Neuronal stem cell (in vitro differentiated cells): ENCODE results near the gene ROBO1.

Source experiments
- DNase-seq: peaks from one replicate; pipeline ENCODE4 v3.0.0-alpha.2; 2013; ENCODE audit warnings: low spot score
- H2AFZ ChIP-seq: one replicate; pipeline ENCODE4 v1.6.1; 2013; ENCODE audit warnings: mild to moderate bottlenecking, low read length, inconsistent platforms
- H2AK5ac ChIP-seq: 2 replicates; pipeline ENCODE4 v1.6.1; 2013; ENCODE audit warnings: low read depth, mild to moderate bottlenecking, inconsistent platforms, low read length, moderate library complexity, mixed read lengths
- H2BK120ac ChIP-seq: 2 replicates; pipeline ENCODE4 v1.6.1; 2013; ENCODE audit warnings: low read depth, mild to moderate bottlenecking, inconsistent platforms, low read length, moderate library complexity, mixed read lengths
- H2BK12ac ChIP-seq: one replicate; pipeline ENCODE4 v1.6.1; 2013; ENCODE audit warnings: low read length, inconsistent platforms
- H2BK15ac ChIP-seq: 2 replicates; pipeline ENCODE4 v1.6.1; 2013; ENCODE audit warnings: mild to moderate bottlenecking, low read length, inconsistent platforms, mixed read lengths
- H2BK5ac ChIP-seq: one replicate; pipeline ENCODE4 v1.6.1; 2013; ENCODE audit warnings: inconsistent platforms, mild to moderate bottlenecking, low read length, moderate library complexity
- H3K14ac ChIP-seq: one replicate; pipeline ENCODE4 v1.6.1; 2013; ENCODE audit warnings: low read length, inconsistent platforms
- H3K18ac ChIP-seq: 2 replicates; pipeline ENCODE4 v1.6.1; 2013; ENCODE audit warnings: low read length, inconsistent platforms
- H3K23ac ChIP-seq: 2 replicates; pipeline ENCODE4 v1.6.1; 2013; ENCODE audit warnings: low read depth, mild to moderate bottlenecking, mixed read lengths, low read length, inconsistent platforms; ENCODE audit not compliant: poor library complexity
- H3K27ac ChIP-seq: replicated peaks from 3 replicates; pipeline ENCODE4 v1.5.1; 2013; ENCODE audit warnings: low read length, inconsistent platforms
- H3K27me3 ChIP-seq, 3 experiments: 2 replicates each; pipeline ENCODE4 v1.6.1; 2013; ENCODE audit warnings: low read length in 3 of 3, mild to moderate bottlenecking in 2 of 3, inconsistent platforms in 1 of 3, low read depth in 1 of 3, mixed read lengths in 1 of 3, moderate library complexity in 1 of 3; ENCODE audit not compliant: control insufficient read depth in 3 of 3, insufficient read depth in 3 of 3
- H3K36me3 ChIP-seq, 2 donors: replicated peaks in 1 of 2; 2 replicates each; pipeline ENCODE4 v1.6.1; 2013; ENCODE audit warnings: low read length in 2 of 2; ENCODE audit not compliant: control insufficient read depth in 2 of 2, insufficient read depth in 2 of 2
- H3K4ac ChIP-seq: 2 replicates; pipeline ENCODE4 v1.6.1; 2013; ENCODE audit warnings: inconsistent platforms, mild to moderate bottlenecking, low read length, moderate library complexity
- H3K4me1 ChIP-seq, 2 donors: 1 replicate in 1 of 2; 2 replicates in 1 of 2; pipeline ENCODE4 v1.6.1; 2013; ENCODE audit warnings: low read length in 2 of 2, low read depth in 1 of 2; ENCODE audit not compliant: control insufficient read depth in 2 of 2, insufficient read depth in 1 of 2
- H3K4me2 ChIP-seq: one replicate; pipeline ENCODE4 v1.6.1; 2013; ENCODE audit warnings: mild to moderate bottlenecking, low read length, inconsistent platforms; ENCODE audit not compliant: insufficient read depth, poor library complexity, severe bottlenecking
- H3K4me3 ChIP-seq, 2 donors: 2 replicates each; pipeline ENCODE4 v1.5.1; 2013; ENCODE audit warnings: low read length in 2 of 2, mild to moderate bottlenecking in 2 of 2, inconsistent platforms in 1 of 2, moderate library complexity in 1 of 2
- H3K79me1 ChIP-seq: one replicate; pipeline ENCODE4 v1.6.1; 2013; ENCODE audit warnings: low read depth, mild to moderate bottlenecking, inconsistent platforms, low read length, moderate library complexity
- H3K9ac ChIP-seq: one replicate; pipeline ENCODE4 v1.6.1; 2013; ENCODE audit warnings: mild to moderate bottlenecking, low read depth, low read length, inconsistent platforms; ENCODE audit not compliant: poor library complexity
- H3K9me3 ChIP-seq, 2 donors: replicated peaks in 1 of 2; 2 replicates each; pipeline versions ENCODE3 to v1.6.1; 2013; ENCODE audit warnings: low read length in 2 of 2, mild to moderate bottlenecking in 2 of 2, inconsistent platforms in 1 of 2, low read depth in 1 of 2, mixed read lengths in 1 of 2, moderate library complexity in 1 of 2; ENCODE audit not compliant: control insufficient read depth in 2 of 2, insufficient read depth in 1 of 2
- H4K8ac ChIP-seq: one replicate; pipeline ENCODE4 v1.6.1; 2013; ENCODE audit warnings: low read depth, mild to moderate bottlenecking, inconsistent platforms, low read length, moderate library complexity
- H4K91ac ChIP-seq: one replicate; pipeline ENCODE4 v1.6.1; 2013; ENCODE audit warnings: low read length, low read depth, mild to moderate bottlenecking, inconsistent platforms; ENCODE audit not compliant: poor library complexity
- WGBS, 2 donors: extraction: QIAGEN DNeasy Blood & Tissue Kit; methylation state at CpG; one replicate each; pipeline ENCODE4 v1.1.7; 2013; ENCODE audit warnings: missing lambda C conversion rate in 2 of 2, mixed read lengths in 1 of 2; ENCODE audit not compliant: insufficient read length in 2 of 2, insufficient replicate concordance in 1 of 2; ENCODE audit errors: extremely low coverage in 2 of 2; 5-methylcytosine and 5-hydroxymethylcytosine counted together

The ROBO1 gene

DNA sequence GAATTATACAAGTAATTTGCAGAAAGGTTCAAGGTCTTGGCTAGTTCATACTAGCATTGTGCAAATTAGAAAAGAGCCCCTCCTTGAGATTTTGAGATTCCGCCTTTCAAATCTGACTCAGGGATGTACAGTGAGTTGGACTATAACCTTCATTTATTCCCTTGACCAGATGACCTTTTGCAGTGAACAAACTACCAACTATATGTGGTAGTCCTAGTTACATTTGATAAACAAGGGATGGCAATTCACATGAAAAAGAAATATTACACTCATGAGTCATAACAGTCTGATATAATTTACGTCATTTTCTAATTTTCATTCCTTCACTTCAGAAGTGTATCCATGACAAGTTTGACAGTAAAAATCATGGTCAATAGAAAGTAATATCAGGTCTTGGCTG, 860.4 kb downstream of the ROBO1 start:
- H4K8ac ChIP-seq = no peak overlapping the region
- no peak overlapping the region for H3K23ac ChIP-seq
- no peaks in the 10 kb centered on the region for H3K9me3 ChIP-seq
- no peak overlapping the region for H3K9ac ChIP-seq
- DNase-seq = no peak
- no peak overlapping the region for H2AK5ac ChIP-seq
- no peak overlapping the region for H3K4me2 ChIP-seq
- H2BK15ac ChIP-seq = no peak overlapping the region
- WGBS, 2 donors = no CpG with 5 or more reads among the region's 2 CpGs
- no peak overlapping the region for H4K91ac ChIP-seq
- H2BK120ac ChIP-seq = no peak overlapping the region
- no peak overlapping the region for H3K27ac ChIP-seq
- H3K14ac ChIP-seq = no peak overlapping the region
- H3K27me3 ChIP-seq = no peaks in the 10 kb centered on the region
- H3K36me3 ChIP-seq = no peaks in the 10 kb centered on the region
- no peak overlapping the region for H2BK12ac ChIP-seq
- no peak overlapping the region for H3K18ac ChIP-seq
- H3K79me1 ChIP-seq = no peaks in the 10 kb centered on the region
- H3K4me1 ChIP-seq = peaks cover 0 to 2% of the 10 kb centered on the region in 2 donors
- H2AFZ ChIP-seq = no peak overlapping the region
- H2BK5ac ChIP-seq = no peak overlapping the region
- H3K4me3 ChIP-seq = no peak overlapping the region
- H3K4ac ChIP-seq = no peak overlapping the region

DNA sequence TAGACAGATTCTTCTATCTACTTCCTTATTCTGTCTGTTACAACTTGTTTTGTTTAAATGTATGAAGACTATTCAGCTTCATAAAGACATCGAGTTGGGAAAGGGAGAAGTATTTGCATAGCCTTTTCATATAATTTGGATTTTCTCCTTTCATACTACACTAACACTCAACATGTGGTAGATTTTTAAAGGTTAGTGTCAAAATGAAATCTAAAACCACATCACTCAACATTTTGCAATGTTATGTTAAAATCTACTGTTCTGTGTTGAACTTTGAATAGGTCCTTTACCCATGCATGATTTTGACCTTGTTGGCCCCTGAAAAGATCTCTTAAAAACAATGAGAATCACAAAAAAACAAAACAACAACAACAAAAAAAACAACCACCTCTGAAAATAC, 860.9 kb downstream of the ROBO1 start:
- H3K18ac ChIP-seq = no peak overlapping the region
- H2BK12ac ChIP-seq = no peak overlapping the region
- no peak overlapping the region for H2BK120ac ChIP-seq
- no peak overlapping the region for H3K4me2 ChIP-seq
- no peak overlapping the region for H3K23ac ChIP-seq
- no peak overlapping the region for H3K9ac ChIP-seq
- no peak overlapping the region for H4K8ac ChIP-seq
- no CpG with 5 or more reads among the region's 1 CpG for WGBS, 2 donors
- H3K9me3 ChIP-seq = no peaks in the 10 kb centered on the region
- H3K4me3 ChIP-seq = no peak overlapping the region
- no peaks in the 10 kb centered on the region for H3K36me3 ChIP-seq
- H3K79me1 ChIP-seq = no peaks in the 10 kb centered on the region
- no peaks in the 10 kb centered on the region for H3K27me3 ChIP-seq
- H3K14ac ChIP-seq = no peak overlapping the region
- H3K4ac ChIP-seq = no peak overlapping the region
- H2BK15ac ChIP-seq = no peak overlapping the region
- H3K4me1 ChIP-seq = peaks cover 0 to 2% of the 10 kb centered on the region in 2 donors
- H4K91ac ChIP-seq = no peak overlapping the region
- no peak overlapping the region for H2AFZ ChIP-seq
- no peak overlapping the region for H2BK5ac ChIP-seq
- DNase-seq = no peak
- no peak overlapping the region for H2AK5ac ChIP-seq
- H3K27ac ChIP-seq = no peak overlapping the region

DNA sequence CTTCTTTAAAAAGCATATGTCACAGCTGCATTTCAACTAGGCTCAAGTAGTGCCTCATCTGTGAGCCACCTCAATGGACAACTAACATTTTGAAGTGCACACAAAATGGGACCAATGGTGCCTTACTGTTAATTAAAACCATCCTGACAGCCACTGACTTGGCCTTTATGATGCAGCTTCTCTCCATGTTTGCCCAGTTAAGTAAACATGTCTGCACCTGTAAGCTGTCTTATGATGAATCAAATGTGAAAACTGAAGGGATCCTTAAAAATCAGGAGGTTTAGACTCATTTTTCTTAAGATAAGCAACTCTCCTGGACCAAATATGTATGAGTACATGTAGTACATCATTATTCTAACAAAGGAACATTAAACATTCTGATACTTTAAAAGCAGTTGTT, 861.6 kb downstream of the ROBO1 start:
- Histone ChIP-seq H3K4ac (no peak overlapping the region), H2BK15ac (no peak overlapping the region), H3K79me1 (no peaks in the 10 kb centered on the region), H3K4me2 (no peak overlapping the region), H4K91ac (no peak overlapping the region), H3K18ac (no peak overlapping the region), H3K36me3 (no peaks in the 10 kb centered on the region), H3K14ac (no peak overlapping the region), H3K4me3 (no peak overlapping the region), H2AFZ (no peak overlapping the region), H3K23ac (no peak overlapping the region), H3K9me3 (no peaks in the 10 kb centered on the region), H2BK120ac (no peak overlapping the region), H3K27ac (no peak overlapping the region), H2BK5ac (no peak overlapping the region), H3K9ac (no peak overlapping the region), H4K8ac (no peak overlapping the region), H3K27me3 (no peaks in the 10 kb centered on the region), H2AK5ac (no peak overlapping the region), H2BK12ac (no peak overlapping the region), H3K4me1 (no peaks in the 10 kb centered on the region)
- no peak for DNase-seq

DNA sequence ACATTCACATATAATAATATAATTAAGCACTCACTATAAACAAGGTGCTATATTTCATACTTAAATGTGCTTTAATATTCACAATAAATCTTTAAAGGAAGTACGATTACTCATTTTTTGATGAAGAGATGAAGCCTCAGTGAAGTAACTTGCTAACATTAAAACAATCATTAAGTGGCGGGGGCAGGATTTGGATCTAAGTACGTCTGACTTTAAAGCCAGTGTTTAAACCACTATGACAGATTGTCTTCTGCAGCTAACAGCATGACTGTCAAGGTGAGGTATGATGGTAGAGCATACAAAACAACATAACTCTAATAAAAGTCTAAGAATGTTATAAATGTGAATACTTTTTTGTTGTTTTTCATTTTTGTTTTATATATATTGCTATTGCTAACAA, 862.1 kb downstream of the ROBO1 start:
- Histone ChIP-seq H2AFZ (no peak overlapping the region), H2BK12ac (no peak overlapping the region), H2BK120ac (no peak overlapping the region), H3K4me3 (no peak overlapping the region), H3K18ac (no peak overlapping the region), H2AK5ac (no peak overlapping the region), H3K9ac (no peak overlapping the region), H3K27me3 (no peaks in the 10 kb centered on the region), H3K36me3 (no peaks in the 10 kb centered on the region), H3K79me1 (no peaks in the 10 kb centered on the region), H3K27ac (no peak overlapping the region), H4K8ac (no peak overlapping the region), H3K4me1 (no peaks in the 10 kb centered on the region), H3K23ac (no peak overlapping the region), H4K91ac (no peak overlapping the region), H3K4ac (no peak overlapping the region), H3K4me2 (no peak overlapping the region), H3K14ac (no peak overlapping the region), H2BK15ac (no peak overlapping the region), H2BK5ac (no peak overlapping the region), H3K9me3 (no peaks in the 10 kb centered on the region)
- WGBS, 2 donors = no CpG with 5 or more reads among the region's 3 CpGs
- DNase-seq = no peak
